Upper lobe of left lung (tissue), 4 donors: ENCODE results near the gene PHF21A.

Experiments used
- EP300 ChIP-seq, 4 donors: sonication (generic); formaldehyde crosslinking; IDR thresholded peaks; one replicate each; pipeline ENCODE4 v1.5.1; 2017; ENCODE audit warnings: antibody characterized with exemption in 4 of 4, control low read depth in 2 of 4
- POLR2A ChIP-seq, 4 donors: fragments of 450-650 bp; IDR thresholded peaks; one replicate each; pipeline ENCODE4 v1.5.1; 2016 to 2017; ENCODE audit warnings: antibody characterized with exemption in 4 of 4, mild to moderate bottlenecking in 2 of 4
- POLR2AphosphoS5 ChIP-seq, 2 donors: sonication (generic); formaldehyde crosslinking; IDR thresholded peaks; one replicate each; pipeline ENCODE4 v1.5.1; 2017; ENCODE audit warnings: antibody characterized with exemption in 2 of 2
- TF ChIP-seq, protein P1 (sequence below), 6 experiments: fragments of 450-650 bp in 4 of 6; fragments of 200-600 bp in 2 of 6; sonication (generic) in 2 of 6; IDR thresholded peaks; one replicate each; pipeline ENCODE4 v1.5.1; 2016 to 2019; ENCODE audit warnings: antibody characterized with exemption in 6 of 6

DNA sequence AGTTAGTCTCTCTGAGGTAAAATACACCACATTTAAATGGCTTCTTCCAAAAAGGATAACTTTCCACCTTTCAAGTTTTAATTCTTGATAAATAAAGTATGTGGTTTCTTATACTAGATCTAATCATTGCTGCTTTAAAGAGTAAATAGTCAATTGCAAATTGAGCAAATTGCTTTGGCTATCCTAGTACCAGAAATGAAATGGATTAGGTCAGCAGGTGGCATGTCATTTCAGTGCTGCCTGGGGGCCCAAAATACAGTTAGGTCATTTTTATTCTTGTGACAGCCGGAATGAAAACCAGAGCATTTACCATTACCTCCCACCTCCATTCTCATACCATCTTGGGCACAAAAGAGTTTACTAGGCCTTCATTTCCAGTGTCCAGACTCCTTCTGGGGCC lies 70.2 kb downstream of the PHF21A start:
- TF ChIP-seq EP300 (IDR thresholded peaks at IDR 0.05) (no peak), POLR2AphosphoS5 (IDR thresholded peaks at IDR 0.05) (no peak), POLR2A (IDR thresholded peaks at IDR 0.05) (no peak)
- TF ChIP-seq, protein P1, sequence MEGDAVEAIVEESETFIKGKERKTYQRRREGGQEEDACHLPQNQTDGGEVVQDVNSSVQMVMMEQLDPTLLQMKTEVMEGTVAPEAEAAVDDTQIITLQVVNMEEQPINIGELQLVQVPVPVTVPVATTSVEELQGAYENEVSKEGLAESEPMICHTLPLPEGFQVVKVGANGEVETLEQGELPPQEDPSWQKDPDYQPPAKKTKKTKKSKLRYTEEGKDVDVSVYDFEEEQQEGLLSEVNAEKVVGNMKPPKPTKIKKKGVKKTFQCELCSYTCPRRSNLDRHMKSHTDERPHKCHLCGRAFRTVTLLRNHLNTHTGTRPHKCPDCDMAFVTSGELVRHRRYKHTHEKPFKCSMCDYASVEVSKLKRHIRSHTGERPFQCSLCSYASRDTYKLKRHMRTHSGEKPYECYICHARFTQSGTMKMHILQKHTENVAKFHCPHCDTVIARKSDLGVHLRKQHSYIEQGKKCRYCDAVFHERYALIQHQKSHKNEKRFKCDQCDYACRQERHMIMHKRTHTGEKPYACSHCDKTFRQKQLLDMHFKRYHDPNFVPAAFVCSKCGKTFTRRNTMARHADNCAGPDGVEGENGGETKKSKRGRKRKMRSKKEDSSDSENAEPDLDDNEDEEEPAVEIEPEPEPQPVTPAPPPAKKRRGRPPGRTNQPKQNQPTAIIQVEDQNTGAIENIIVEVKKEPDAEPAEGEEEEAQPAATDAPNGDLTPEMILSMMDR (IDR thresholded peaks at IDR 0.05): no peak
